Measurements from ENCODE around the gene NDEL1.

The NDEL1 gene

DNA sequence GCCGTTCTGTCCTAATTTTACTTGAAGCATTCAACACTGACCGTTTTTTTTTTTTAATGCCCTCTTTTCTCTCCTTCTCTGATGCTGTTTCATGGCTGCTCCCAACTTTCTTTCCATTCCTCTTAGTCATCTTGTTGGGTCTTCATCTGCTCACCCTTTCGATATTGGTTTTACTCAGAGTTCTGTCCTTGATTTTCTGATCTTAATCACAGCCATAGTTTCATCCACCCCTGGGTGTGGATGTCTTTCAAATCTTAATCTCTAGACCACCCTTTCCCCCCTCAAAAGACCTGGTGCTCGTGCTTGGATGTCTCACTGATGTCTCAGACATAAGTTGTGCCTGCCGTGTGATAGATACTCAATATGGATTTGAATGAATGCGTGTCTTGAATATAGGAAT, 22.4 kb downstream of the NDEL1 start:
- DNase-seq, result no peak

DNA sequence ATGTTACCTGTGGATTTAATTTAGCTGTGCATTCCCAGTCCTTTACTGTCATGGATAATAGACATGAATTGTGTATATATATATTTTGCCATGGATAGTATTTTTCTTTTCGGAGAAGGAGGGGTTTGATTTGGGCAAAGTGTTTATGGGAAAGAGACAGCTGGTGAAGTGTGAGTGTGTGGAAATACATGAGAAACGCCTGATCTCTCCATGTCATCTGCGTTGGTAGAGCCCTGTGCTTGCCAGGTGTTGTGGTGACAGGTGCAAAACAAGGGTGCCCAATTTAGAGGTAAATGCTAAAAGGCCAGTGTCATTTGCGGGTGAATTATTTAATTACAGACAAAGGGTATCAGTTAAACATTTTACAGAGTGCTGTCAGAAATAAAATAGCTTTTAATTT, 23.4 kb downstream of the NDEL1 start:
- DNase-seq, result no peak

DNA sequence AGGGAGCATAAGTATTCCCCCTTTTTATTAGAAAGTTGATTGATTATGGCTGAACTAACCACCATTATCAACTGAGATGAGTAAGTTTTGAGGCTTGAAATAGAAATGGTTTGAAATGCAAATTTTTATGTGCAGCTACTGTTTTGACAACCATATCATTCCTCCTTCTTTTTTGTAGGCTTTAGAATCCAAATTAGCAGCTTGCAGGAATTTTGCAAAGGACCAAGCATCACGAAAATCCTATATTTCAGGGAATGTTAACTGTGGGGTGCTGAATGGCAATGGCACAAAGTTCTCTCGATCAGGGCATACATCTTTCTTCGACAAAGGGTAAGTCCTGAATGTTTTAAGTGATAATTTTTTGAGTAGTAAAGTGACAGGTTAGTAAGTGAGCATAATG, 24.1 kb downstream of the NDEL1 start:
- no peak for DNase-seq

DNA sequence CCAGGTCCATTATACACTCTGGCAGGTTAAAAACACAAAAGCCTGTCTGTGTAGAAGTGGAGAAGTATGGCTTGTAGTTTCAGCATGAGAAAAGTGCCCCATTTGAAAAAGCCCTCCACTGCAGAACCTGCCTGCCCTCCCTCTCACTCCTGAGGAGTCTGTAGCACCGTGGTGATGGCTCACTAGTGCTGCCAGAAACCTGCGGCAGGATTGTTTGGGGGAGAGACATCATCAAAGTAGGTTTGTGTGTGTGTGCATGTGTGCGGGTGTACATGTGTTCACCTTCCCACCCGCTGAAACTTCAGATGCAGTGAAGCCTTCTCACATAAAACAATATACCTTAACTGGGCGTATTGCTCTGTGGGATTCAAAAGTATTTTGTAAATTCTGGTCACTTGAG, 26.9 kb downstream of the NDEL1 start:
- DNase-seq, result no peak

DNA sequence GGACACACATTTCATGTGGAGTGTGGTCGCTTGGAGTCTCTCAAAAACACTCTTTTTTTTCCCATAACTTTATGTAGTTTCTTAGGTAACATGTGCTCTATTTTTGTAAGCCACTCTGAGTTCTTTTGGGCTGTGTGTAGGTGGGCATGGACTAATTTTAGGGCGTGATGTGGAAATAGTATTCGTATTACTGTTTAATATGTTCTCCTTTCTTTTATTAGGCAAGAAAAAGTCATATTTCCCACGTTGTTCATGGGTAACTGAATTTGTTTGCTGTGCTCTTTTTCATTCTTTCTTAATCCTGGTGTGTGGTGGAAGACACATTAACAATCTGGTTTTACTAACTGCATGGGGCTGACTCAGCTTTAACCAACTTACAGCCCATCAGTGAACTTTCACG, 27.4 kb downstream of the NDEL1 start:
- DNase-seq, result peak; percentile 53

DNA sequence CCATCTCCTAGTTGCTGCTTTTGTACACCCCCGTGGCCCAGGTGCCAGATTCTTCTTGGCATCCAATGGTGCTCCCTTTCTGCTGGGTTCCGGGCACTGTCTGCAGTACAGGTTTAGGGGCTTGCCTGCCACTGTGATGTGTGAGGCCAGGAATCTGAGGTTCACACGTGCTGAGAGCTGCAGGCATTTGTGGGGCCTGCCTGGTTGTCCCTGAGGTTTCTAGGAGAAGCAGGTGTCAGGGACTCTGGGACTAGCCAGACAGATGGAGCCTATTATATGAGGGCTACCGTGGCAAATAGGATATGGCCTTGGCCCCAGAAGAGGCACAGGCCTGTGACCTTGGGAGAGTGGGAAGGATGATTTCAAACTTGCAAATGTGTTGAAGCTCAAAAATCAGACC, 29.3 kb downstream of the NDEL1 start:
- DNase-seq, result no peak

DNA sequence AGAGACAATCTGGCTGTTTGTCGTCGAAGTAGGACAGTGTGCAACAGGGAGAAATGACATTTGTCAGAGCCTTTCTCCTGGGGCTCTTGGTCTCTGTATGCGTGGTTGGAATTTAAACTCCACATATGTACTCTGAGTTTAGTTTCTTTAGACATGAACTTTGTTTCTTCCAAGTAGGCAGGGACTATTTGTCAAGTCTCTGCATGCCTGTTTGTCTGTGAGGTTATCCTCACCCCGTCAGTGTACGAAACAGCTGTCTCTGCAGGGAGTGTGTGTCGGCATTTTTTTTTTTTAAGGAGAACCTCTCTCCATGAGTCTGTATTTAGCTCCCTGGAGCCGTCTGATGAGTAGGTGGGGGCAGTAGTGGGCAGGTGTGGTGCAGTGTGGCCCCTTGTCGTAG, 29.7 kb downstream of the NDEL1 start:
- no peak for DNase-seq

DNA sequence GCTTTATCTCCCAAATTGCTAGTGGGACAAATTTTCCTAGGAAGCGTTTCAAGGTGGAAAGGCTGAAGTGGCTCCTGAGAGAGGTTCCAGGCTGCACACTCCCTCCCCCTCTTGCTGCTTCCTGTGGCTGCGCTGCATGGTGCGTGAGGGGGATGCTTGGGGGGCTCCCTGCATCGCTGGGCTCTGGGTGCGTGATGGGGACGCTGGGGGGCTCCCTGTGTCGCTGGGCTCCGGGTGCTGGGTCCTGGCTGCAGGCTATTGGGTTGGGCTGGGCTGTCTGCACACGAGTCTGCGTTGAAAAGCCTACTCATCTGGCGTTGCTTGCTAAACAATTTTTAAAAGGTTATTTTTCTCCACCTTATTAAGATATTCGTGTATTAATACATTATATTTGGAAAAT, 30.1 kb downstream of the NDEL1 start:
- DNase-seq, result no peak

DNA sequence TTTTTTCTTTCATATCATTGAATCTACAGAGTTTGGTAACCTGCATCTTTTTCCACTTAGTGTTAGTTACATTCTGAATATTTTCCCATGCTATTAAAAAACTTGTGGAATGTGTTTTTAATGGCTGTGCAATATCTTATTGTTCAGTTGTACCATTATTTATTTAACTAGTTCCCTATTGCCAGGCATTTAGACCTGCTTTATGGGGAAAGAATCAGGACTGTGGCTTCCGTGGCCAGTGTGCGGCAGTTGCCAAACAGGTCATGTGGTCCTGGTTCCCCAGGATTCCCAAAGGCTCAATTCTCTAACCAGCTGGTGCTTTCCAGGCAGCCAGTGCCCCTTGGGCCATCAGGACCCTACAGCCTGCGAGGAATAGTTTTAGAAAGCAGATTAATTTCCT, 30.8 kb downstream of the NDEL1 start:
- peak; percentile 71 for DNase-seq

DNA sequence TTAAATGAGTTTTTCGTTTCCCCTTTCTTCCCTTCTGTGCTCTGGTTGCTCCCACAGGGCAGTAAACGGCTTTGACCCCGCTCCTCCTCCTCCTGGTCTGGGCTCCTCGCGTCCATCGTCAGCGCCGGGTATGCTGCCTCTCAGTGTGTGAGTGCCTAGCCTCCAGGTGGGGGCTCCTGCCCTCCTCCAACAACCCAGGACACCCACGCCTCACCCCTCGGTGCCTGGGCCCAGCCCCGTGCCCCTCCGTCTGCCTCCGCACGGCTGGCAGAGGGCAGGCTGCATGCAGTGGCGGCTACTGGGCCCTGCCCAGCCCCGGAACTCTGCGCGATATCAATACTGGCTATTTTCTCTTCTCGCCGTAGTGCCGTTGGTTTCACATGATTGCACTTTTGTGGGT, 31.2 kb downstream of the NDEL1 start:
- no peak for DNase-seq

DNA sequence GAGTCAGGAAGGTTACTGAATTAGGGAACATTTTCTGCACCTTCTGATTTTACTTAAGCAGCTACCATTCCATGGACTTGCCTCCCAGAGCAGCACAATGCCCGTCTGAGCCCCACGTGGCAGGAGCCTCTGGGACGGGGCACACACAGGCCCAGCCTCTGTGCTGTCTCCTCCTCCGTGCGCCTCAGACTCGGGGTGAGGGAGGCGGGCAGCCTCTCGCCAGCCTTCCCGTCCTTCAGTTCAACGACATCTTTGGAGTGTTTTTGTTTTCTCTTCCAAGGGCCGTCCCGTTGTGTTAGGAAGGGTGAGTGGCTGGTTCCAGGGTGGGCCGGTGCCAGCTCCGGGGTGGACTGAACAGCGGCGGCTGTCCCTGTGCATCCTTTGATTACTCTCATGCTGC, 31.8 kb downstream of the NDEL1 start:
- DNase-seq, result no peak

DNA sequence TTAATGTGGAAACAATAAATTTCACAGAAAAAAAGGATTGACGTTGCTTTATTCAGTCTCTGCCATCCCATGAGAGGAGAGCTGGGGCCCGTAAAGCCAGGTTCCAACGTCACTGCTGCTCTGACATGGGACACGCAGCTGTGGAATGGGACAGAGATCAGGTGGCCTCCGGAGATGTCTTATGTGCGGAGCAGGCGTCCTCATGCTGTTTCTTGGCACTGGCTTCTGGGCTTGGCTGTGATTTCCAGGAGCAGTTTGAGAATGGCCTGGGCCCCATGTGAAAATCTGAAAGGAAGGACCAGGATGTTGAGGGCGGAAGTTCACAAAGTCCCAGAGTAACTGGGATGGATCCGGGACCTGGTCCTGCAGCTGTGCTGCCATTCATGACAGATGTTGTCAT, 32.4 kb downstream of the NDEL1 start:
- DNase-seq, result no peak

DNA sequence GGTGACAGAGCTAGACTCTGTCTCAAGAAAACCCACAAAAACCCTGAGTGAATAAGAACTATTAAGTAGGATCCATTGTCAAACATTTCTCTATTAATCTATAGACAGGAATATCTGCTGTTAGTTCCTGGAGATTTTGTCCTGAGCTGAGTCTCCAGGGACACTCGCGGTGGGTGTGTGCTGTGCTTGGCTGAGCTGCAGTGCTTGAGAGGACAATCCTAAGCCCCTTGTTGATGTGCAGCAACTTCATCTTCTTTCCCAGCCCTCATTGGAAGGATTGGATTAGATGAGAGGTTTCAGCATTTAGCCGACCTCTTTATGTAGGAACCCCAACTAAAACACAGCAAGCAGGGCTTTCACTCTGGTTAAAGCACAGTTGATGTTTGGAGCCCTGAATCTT, 33.3 kb downstream of the NDEL1 start:
- no peak for DNase-seq

DNA sequence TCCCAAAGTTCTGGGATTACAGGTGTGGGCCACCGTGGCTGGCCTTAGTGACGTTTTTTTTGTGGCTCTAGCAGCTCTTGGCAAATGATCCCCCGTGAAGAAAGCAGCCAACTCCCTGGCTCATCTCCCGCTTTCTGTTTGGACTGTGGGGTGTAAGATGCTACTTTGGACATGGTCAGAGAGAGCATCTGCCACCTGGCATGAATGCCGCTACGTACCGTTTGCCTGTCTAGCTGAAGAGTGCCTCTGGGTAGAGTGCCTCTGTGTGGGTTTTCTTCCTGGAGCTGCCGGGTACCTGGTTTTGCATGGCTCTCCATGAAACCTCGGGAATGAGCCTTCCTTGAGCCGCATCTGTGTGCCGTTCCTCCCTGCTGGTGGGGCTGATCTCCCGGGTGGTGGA, 34.3 kb downstream of the NDEL1 start:
- DNase-seq, result no peak

DNA sequence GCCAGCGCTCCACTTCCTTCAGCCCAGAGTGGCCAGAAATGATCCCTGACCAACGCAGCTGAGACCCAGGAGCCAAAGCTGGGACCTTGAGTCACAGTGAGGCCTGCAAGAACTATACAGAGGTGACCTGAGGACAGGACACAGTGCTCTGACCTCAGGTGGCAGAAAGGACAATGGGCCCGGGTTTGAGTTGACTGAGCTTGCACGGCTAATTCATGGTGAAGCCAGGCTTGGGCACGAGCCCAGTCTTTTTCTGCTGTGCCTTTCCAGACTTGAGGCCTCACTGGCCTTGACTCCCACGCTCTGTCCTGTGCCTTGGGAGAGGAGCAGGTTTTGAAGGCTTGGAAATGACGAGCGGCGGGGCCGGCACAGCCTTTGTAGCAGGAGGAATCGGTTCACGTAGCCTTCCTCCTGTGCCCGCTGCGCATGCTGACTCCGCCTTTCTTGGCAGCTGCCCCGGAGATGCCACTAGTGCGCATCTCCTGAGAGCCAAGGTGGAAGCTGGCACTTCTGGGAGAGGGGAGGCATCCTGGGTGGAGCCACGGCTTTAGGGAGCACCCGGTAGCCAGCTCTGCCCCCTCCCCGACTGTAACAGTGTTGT, 34.9 kb downstream of the NDEL1 start:
- DNase-seq, result no peak

DNA sequence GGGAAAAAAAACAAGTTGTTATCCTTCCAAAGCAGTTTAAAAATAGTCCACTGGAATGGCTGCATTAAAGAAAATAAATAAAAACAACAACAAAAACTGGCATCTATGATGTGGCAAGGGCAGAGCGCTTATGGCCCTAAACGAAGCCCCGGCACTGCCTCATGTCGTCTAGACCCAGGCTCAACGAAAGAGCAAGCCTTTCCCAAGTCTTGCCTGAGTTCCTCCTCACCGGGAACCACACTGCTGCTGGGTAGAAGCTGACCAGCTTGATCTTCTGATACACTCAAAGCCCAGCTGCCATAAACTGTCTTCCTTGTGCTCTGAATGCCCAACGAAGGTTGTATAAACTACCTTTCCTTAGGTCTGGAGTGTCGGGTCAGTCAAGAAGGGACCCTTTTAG, 37.0 kb downstream of the NDEL1 start:
- DNase-seq, result no peak

DNA sequence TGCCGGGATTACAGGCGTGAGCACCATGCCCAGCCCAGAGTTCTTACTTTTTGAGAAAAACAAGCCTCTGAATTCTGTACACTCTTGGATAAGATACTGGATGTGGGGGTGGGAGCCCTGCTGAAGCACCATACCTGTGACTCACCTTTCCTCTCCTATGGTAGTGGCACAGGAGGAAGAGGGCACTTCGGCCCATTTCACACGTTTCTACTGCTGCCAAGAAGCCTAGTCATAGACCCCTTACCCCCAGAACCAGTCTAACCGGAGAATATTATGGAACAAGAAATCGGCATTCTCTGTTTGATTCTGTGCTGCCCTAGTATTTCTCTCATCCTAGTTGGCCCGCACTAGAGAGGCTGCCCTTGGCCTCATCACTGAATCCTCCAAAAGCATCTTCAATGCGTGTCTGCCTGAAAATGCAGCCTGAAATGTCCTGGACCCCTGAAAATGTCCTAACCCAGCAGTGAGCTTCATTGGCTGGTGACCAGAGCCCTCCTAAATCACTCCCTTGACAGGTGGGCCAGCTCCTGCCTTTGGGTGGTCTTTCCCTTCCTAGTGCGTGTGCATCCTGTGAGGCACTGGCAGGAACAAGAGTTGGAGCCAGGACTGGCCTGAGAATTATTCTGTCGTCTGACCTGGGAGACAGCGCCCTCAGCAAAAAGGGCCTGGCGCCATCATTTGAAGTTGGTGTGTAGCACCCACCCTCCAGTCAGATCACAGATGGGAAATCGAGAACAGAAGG, 37.9 kb downstream of the NDEL1 start:
- no peak for DNase-seq

DNA sequence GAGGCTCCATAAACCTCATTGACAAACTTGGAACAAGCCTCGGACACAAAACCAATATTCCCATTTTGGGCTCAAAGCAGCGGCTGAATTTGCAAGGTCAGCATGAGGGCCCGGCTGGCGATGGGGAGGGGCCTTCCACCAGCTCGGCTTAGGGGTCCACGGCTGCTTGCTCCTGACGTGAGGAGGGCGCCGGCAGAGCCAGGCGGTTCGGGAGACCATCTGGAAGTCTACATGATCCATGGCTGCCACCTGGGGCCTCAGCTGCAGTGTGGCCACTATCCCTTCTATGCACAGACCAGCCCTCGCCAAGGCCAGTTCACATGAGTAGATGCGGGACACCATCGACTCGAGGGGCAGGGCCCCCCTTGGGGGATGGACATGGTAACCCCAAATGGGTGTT, 39.1 kb downstream of the NDEL1 start:
- DNase-seq, result no peak

DNA sequence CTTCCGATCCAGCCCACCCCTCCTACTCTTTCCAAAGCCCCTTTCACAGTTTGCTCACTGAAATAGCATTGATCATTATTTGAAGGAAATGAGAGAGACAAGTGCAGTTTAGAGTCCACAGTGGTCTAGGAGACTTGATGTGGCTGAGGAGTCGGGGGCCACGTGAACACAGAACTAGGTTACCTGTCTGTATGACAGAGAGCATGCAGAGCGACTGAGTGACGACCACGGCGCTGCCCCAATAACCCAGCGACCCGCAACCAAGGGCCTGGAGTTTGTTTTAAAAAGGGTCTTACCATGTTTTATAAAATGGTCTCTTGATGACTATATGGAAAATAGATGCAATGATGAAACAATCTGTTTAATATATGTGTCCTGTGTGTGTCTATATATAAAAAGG, 39.5 kb downstream of the NDEL1 start:
- no peak for DNase-seq

DNA sequence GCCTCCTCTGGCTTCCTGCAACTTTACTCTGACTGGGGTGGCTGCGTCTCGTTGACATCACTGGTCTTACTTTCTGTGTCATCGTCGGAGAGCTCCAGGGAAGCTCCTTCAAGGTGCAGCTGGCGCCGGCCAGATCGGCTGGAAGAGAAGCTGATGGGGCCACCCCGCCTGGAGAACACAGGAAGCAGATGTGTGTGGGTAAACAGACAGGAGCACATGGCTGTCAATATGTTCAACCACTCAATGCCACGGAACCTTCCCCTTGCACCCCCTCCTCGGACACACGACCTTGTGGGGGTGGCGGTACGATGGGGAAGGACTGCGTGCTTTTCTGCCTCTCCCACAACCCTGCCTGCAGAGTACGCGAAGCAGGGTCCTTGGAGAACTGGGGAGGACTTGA, 40.1 kb downstream of the NDEL1 start:
- DNase-seq, result no peak

DNA sequence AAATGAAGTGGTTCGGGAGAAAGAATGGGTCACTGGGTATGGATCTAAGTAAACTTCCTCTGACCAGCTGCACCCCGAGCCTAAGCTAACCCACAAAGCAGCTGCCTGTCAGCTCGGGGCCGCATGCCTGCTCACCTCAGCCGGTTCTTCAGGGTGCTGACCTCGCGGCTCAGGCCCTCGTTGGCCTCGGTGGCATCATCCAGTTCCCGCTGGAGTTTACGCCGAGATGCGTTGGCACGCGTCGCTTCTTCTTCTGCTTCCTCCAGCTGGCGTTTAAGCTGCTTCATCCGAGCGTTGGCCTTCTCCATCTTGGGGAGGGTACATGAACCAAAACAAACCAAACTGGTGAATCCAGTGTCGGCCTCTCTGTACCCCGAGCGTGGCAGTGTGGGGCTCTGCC, 41.1 kb downstream of the NDEL1 start:
- no peak for DNase-seq

DNA sequence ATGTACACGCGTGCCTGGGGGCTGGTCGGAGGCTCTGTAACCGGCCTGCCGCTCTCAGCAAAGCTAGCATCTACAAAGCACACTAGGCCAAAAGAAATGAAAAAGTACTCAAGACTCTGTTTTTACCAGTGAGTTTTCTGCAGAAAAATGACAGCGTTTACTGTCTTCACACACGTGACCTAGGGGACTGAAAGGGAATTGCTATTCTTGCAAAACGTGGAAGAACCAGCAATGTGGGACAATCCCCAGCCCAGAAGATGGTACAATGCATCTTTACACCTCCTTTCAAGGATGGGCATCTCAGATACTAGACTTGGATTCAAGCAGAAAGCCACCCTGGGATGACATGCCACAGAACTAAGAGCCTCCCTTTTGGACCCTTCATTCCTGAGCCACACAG, 41.5 kb downstream of the NDEL1 start:
- no peak for DNase-seq

DNA sequence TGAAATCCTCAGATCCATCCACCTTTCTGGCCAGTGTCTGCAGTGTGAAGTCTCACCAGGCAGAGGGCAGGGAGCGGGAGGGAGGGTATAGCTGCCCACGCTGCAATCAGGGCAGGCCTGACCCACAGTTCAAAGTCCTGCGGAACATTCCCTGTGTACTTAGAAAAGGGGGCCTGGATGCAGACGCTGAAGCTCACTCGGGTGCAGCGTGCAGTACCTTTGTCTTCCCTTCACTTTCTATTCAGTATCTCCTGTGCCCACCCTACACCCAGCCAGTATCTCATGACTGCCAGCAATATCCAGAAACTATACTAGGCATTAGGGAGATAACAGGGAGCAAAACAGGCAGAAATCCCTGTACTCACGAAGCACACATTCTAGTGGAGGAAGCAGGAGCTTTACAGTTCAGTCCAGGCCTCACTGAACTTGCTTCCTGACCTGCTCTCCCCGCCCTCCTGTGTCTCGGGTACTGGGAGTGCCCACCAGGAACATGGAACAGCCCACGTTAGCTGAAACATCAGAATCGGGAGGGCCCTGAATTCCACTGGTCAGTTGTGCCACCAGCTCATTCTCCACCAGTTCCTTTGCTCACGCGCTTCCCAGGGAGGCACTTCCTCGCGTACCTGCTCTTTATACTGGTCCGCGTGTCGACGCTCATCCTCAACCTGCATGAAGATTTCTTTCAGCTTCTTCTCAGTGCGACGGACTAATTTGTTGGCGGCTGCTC, 42.2 kb downstream of the NDEL1 start:
- no peak for DNase-seq

DNA sequence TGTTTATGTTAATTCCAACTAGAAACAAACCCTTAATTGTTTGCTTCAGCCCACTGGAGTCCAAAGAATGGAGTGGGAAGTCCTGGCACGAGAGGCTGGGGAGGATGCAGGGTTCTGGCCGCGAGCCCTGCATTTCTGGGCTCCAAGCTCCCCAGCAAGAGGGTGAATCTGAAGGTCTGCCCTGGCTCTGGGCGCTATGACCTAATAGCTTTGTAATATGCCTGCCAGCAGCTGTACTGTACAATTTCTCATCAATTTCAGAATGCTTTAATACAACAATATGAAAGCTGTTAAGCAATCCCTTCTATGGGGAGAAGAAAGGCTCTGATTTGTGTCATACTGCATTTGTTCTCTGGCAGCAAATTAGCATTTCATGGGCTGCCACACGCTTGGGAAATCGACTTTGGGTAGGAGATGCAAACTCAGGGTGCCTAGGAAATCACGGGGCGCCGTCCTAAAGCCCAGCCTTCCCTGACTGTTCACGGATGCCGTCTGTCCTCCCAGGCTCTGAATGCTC, 43.8 kb downstream of the NDEL1 start:
- DNase-seq, result no peak

Measured in fibroblast of skin of scalp (primary cell).